Sigmoid colon (tissue), 7 donors: ENCODE data around the gene DNAJC10. TPM values are rescaled to one million over a fixed set of nuclear protein-coding genes. Genes with fewer than 3 reads are reported as not detected.

ENCODE experiments used
- DNase-seq: peaks from one replicate; pipeline ENCODE4 v3.0.0-alpha.2; 2019
- H3K27ac ChIP-seq, 4 donors: fragments of 200-600 bp; sonication (generic); one replicate each; pipeline ENCODE4 v1.5.1; 2016 to 2019; ENCODE audit warnings: mild to moderate bottlenecking in 1 of 4
- H3K27me3 ChIP-seq, 3 donors: fragments of 200-600 bp; sonication (generic); one replicate each; pipeline ENCODE4 v1.5.1; 2019; ENCODE audit warnings: mild to moderate bottlenecking in 1 of 3
- H3K36me3 ChIP-seq, 4 donors: fragments of 200-600 bp; sonication (generic); one replicate each; pipeline ENCODE4 v1.5.1; 2016 to 2019
- H3K4me1 ChIP-seq, 4 donors: fragments of 200-600 bp; sonication (generic); one replicate each; pipeline ENCODE4 v1.5.1; 2017 to 2019
- H3K4me3 ChIP-seq, 4 donors: fragments of 200-600 bp; sonication (generic); one replicate each; pipeline ENCODE4 v1.5.1; 2017 to 2019; ENCODE audit warnings: mild to moderate bottlenecking in 2 of 4, moderate library complexity in 1 of 4
- H3K9me3 ChIP-seq, 4 donors: fragments of 200-600 bp in 3 of 4; sonication (generic) in 3 of 4; one replicate each; pipeline versions ENCODE4 v1.5.1 to v1.6.1; 2013 to 2019
- EP300 ChIP-seq, 4 donors: sonication (generic); formaldehyde crosslinking; IDR thresholded peaks; one replicate each; pipeline ENCODE4 v1.6.1; 2017; ENCODE audit warnings: antibody characterized with exemption in 4 of 4
- POLR2A ChIP-seq, 2 donors: fragments of 450-650 bp; IDR thresholded peaks; one replicate each; pipeline ENCODE4 v1.6.1; 2016; ENCODE audit warnings: antibody characterized with exemption in 2 of 2, mild to moderate bottlenecking in 2 of 2, moderate library complexity in 2 of 2
- POLR2AphosphoS5 ChIP-seq, 4 donors: sonication (generic); formaldehyde crosslinking; IDR thresholded peaks; one replicate each; pipeline ENCODE4 v1.6.1; 2017; ENCODE audit warnings: antibody characterized with exemption in 4 of 4
- WGBS, 2 donors: extraction: QIAGEN DNeasy Blood & Tissue Kit; methylation state at CpG; one replicate each; pipeline ENCODE4 v1.1.7; 2013; 5-methylcytosine and 5-hydroxymethylcytosine counted together
- intact Hi-C: fragments of 100-400 bp; cut with DNase I; formaldehyde crosslinking; loops from one replicate; pipeline ENCODE4 v1.15.1; 2023
- polyA plus RNA-seq, 3 donors: library from polyadenylated mRNA; stranded (reverse); fragments of 200-250 nt; gene quantifications; one replicate each; pipeline ENCODE4 v1.2.3, GENCODE V29; 2013
- total RNA-seq, 4 donors: library from RNA; depleted of rRNA; stranded (reverse); fragments of >200 nt; gene quantifications; one replicate each; pipeline ENCODE4 v1.1.0, GENCODE V29; 2016
- TF ChIP-seq, protein P1 (sequence below), 4 experiments: fragments of 450-650 bp in 3 of 4; fragments of 200-600 bp in 1 of 4; IDR thresholded peaks; one replicate each; pipeline ENCODE4 v1.5.1; 2016 to 2019; ENCODE audit warnings: antibody characterized with exemption in 4 of 4, mild to moderate bottlenecking in 3 of 4, moderate library complexity in 2 of 4
- donor health status: healthy with polysubstance abuse.
- donor health status: Bipolar disorder and iron deficiency.
- donor health status: healthy.

DNAJC10 gene
- total and polyA plus RNA-seq, 7 donors, result 9.0 to 50.1 (median 44.3) TPM

DNA sequence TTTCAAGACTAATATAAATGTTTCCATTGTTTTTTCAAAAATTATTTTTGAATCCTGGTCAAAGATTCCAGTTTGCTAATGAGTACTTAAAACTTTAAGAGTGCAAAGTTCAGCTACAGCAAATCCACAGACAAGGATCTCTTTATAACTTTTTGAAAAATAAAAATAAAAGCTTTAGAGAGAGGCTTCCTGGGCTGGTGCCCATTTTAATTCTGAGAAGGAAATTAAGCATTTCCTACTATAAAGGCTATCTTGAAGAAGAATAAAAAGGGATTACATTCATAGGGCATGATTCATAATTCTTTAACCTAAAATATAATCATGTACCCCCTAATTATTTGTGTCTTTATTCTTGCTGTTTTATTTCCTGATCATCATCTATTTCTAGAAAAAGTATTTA is 38.2 kb downstream of the DNAJC10 start:
- H3K4me1 ChIP-seq, result no peaks in the 10 kb centered on the region
- no peak overlapping the region for H3K4me3 ChIP-seq
- peaks cover 0 to 79% (median 21%) of the 10 kb centered on the region in 4 donors for H3K36me3 ChIP-seq
- no peak overlapping the region for H3K27ac ChIP-seq
- TF ChIP-seq EP300 (IDR thresholded peaks at IDR 0.05) (no peak), POLR2AphosphoS5 (IDR thresholded peaks at IDR 0.05) (no peak), POLR2A (IDR thresholded peaks at IDR 0.05) (no peak)
- TF ChIP-seq, protein P1, sequence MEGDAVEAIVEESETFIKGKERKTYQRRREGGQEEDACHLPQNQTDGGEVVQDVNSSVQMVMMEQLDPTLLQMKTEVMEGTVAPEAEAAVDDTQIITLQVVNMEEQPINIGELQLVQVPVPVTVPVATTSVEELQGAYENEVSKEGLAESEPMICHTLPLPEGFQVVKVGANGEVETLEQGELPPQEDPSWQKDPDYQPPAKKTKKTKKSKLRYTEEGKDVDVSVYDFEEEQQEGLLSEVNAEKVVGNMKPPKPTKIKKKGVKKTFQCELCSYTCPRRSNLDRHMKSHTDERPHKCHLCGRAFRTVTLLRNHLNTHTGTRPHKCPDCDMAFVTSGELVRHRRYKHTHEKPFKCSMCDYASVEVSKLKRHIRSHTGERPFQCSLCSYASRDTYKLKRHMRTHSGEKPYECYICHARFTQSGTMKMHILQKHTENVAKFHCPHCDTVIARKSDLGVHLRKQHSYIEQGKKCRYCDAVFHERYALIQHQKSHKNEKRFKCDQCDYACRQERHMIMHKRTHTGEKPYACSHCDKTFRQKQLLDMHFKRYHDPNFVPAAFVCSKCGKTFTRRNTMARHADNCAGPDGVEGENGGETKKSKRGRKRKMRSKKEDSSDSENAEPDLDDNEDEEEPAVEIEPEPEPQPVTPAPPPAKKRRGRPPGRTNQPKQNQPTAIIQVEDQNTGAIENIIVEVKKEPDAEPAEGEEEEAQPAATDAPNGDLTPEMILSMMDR (IDR thresholded peaks at IDR 0.05), result no peak
- DNase-seq, result no peak
- H3K9me3 ChIP-seq, result no peaks in the 10 kb centered on the region
- H3K27me3 ChIP-seq, result no peaks in the 10 kb centered on the region
- intact Hi-C loops, result no loop called here

DNA sequence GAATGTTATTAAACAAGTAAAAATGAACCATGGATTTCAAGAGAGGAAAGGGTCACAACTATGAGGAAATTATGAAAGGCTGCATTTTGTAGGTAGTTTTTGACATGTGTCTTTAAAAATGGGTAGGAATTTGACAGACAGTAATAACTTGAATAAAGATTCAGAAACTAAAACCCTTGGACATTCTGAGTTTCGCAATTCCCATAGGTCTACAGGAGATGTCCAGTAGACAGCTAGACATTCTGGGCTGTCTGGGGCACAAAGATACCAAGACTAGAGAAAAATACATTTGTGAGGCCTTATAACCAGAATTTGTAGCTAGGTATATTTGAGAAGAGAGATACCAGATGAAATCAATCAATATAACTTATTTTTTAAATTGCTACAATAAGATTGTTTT is 42.3 kb downstream of the DNAJC10 start:
- Histone ChIP-seq H3K4me3 (no peak overlapping the region), H3K27ac (no peak overlapping the region), H3K4me1 (peaks cover 0 to 19% (median 17%) of the 10 kb centered on the region in 4 donors), H3K36me3 (peaks cover 0 to 73% (median 10%) of the 10 kb centered on the region in 4 donors), H3K9me3 (no peaks in the 10 kb centered on the region), H3K27me3 (no peaks in the 10 kb centered on the region)
- intact Hi-C loops, result no loop called here
- WGBS, 2 donors, result 96 to 99% methylated on average over 1 of the region's 1 CpG
- DNase-seq, result no peak
- TF ChIP-seq POLR2AphosphoS5 (IDR thresholded peaks at IDR 0.05) (no peak), EP300 (IDR thresholded peaks at IDR 0.05) (no peak), POLR2A (IDR thresholded peaks at IDR 0.05) (no peak)
- TF ChIP-seq, protein P1 (IDR thresholded peaks at IDR 0.05), result no peak

DNA sequence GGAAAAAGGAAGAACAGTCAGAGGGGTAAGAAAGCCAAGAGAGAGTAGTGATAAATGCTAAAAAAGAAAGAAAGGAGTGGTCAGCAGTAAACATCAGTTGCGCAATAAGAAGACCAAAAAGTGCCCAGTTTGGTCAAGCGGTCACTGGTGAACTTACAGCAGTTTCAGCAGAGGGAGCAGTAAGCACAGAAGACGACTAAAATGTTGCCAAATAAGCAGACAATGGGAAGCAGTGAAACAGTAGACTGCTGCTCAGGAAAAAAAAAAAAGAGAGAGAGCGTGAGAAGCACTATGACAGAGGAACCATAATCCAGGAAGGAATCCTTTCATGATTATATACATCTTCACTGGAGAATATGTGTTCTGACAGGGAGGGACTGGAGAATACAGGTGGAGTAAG is 45.8 kb downstream of the DNAJC10 start:
- 84 to 91% methylated on average over 4 of the region's 4 CpGs for WGBS, 2 donors
- peak overlapping the region in 1 of 4 donors; percentile 8 for H3K4me3 ChIP-seq
- H3K27me3 ChIP-seq, result no peaks in the 10 kb centered on the region
- TF ChIP-seq, protein P1 (IDR thresholded peaks at IDR 0.05), result peak in 1 of 4 experiments; percentile 38
- TF ChIP-seq EP300 (IDR thresholded peaks at IDR 0.05) (no peak), POLR2A (IDR thresholded peaks at IDR 0.05) (no peak)
- intact Hi-C loops, result loop anchor here (1.0 kb wide), 1 partner anchor 217 kb away; no protein-coding TSS in a partner anchor
- peak; percentile 63 for DNase-seq
- H3K4me1 ChIP-seq, result peaks cover 0 to 19% (median 17%) of the 10 kb centered on the region in 4 donors
- H3K9me3 ChIP-seq, result no peaks in the 10 kb centered on the region
- peak overlapping the region; percentile 50 to 74 (median 68) for H3K27ac ChIP-seq
- peaks cover 0 to 51% (median 10%) of the 10 kb centered on the region in 4 donors for H3K36me3 ChIP-seq

DNA sequence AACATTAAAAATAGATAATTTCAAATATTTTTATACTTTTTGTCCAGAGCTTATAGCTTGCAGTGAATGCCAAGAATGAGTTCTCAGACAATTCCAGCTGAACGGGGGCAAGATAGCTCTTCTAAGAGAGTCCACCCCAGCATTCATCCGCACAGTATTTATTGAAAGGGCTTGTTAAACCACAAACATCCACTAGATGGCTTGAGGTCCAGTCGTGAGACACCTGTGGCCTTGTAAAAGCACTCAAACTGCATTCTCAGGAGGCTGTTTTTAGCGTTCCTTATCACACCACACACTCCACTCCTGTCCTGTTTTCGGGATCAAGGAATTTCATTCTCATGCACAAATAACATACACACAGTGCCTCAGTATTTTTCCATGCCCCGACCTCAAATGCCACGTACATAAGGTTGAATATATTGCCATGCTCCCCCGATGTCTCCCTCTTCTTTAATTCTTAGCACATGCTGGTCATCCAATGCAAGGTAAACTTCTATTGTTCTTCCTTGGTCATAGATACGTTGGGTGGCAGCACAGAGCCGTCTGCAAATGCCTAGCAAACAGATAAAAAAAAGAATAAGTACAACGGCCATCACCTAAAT is 47.4 kb downstream of the DNAJC10 start:
- peaks cover 0 to 19% (median 17%) of the 10 kb centered on the region in 4 donors for H3K4me1 ChIP-seq
- peaks cover 0 to 38% (median 7%) of the 10 kb centered on the region in 4 donors for H3K36me3 ChIP-seq
- H3K27me3 ChIP-seq, result no peaks in the 10 kb centered on the region
- peak overlapping the region in 3 of 4 donors; percentile 67 to 74 (median 69) for H3K27ac ChIP-seq
- DNase-seq, result no peak
- WGBS, 2 donors, result 55 to 69% methylated on average over 11 of the region's 11 CpGs
- H3K4me3 ChIP-seq, result no peak overlapping the region
- no peaks in the 10 kb centered on the region for H3K9me3 ChIP-seq
- TF ChIP-seq POLR2AphosphoS5 (IDR thresholded peaks at IDR 0.05), result no peak
- TF ChIP-seq, protein P1 (IDR thresholded peaks at IDR 0.05), result peak; percentile 25 to 68 (median 51)
- intact Hi-C loops, result no loop called here

DNA sequence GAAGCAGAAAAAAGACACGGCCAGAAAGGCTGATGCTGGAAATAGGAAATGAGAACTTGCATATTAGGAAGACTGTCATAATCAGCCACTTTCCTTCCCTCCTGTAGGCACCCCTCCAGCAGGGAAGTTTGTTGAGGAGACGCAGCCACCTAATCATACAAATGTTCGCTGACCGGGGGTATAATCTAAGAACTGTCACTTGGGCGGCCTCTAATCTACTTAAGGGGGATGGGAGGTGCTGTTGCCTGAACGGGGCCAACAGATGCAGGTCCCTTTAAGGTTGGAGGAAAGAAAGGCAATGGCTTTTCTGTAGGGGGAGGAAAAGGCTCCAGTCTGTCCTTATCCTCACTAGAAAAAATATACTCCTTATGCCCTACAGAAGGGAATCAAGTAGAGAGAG is 50.6 kb downstream of the DNAJC10 start:
- intact Hi-C loops, result no loop called here

More for the DNA sequence above, 50.6 kb downstream of the DNAJC10 start:
- Histone ChIP-seq H3K27ac (no peak overlapping the region), H3K4me1 (peaks cover 0 to 18% (median 16%) of the 10 kb centered on the region in 4 donors), H3K9me3 (no peaks in the 10 kb centered on the region), H3K4me3 (no peak overlapping the region), H3K36me3 (peaks cover 0 to 15% (median 0%) of the 10 kb centered on the region in 4 donors), H3K27me3 (no peaks in the 10 kb centered on the region)
- TF ChIP-seq POLR2A (IDR thresholded peaks at IDR 0.05), result no peak
- TF ChIP-seq EP300 (IDR thresholded peaks at IDR 0.05), result no peak
- TF ChIP-seq, protein P1 (IDR thresholded peaks at IDR 0.05), result no peak
- TF ChIP-seq POLR2AphosphoS5 (IDR thresholded peaks at IDR 0.05), result no peak
- no peak for DNase-seq
- WGBS, 2 donors, result 73 to 83% methylated on average over 6 of the region's 6 CpGs
